Coronary artery (tissue), 2 donors: Measurements from ENCODE around the gene MYLK.

Source experiments
- DNase-seq: peaks from one replicate; pipeline ENCODE4 v3.0.0-alpha.2; 2017; ENCODE audit warnings: low spot score
- H3K27ac ChIP-seq, 2 donors: fragments of 200-600 bp; sonication (generic); one replicate each; pipeline ENCODE4 v1.5.1; 2016 to 2019
- H3K4me3 ChIP-seq: fragments of 200-600 bp; sonication (generic); 2 replicates; pipeline ENCODE4 v1.5.1; 2016; ENCODE audit warnings: mild to moderate bottlenecking, moderate library complexity
- TF ChIP-seq, protein P1 (sequence below): fragments of 200-600 bp; sonication (generic); IDR thresholded peaks from one replicate; pipeline ENCODE4 v1.5.1; 2019; ENCODE audit warnings: antibody characterized with exemption

The MYLK gene

GRCh38 chr3:123597561-123597960 lies 286.6 kb downstream of the MYLK start:
- TF ChIP-seq, protein P1, sequence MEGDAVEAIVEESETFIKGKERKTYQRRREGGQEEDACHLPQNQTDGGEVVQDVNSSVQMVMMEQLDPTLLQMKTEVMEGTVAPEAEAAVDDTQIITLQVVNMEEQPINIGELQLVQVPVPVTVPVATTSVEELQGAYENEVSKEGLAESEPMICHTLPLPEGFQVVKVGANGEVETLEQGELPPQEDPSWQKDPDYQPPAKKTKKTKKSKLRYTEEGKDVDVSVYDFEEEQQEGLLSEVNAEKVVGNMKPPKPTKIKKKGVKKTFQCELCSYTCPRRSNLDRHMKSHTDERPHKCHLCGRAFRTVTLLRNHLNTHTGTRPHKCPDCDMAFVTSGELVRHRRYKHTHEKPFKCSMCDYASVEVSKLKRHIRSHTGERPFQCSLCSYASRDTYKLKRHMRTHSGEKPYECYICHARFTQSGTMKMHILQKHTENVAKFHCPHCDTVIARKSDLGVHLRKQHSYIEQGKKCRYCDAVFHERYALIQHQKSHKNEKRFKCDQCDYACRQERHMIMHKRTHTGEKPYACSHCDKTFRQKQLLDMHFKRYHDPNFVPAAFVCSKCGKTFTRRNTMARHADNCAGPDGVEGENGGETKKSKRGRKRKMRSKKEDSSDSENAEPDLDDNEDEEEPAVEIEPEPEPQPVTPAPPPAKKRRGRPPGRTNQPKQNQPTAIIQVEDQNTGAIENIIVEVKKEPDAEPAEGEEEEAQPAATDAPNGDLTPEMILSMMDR, result no peak
- Histone ChIP-seq H3K4me3 (no peak overlapping the region), H3K27ac (no peak overlapping the region)
- no peak for DNase-seq

DNA sequence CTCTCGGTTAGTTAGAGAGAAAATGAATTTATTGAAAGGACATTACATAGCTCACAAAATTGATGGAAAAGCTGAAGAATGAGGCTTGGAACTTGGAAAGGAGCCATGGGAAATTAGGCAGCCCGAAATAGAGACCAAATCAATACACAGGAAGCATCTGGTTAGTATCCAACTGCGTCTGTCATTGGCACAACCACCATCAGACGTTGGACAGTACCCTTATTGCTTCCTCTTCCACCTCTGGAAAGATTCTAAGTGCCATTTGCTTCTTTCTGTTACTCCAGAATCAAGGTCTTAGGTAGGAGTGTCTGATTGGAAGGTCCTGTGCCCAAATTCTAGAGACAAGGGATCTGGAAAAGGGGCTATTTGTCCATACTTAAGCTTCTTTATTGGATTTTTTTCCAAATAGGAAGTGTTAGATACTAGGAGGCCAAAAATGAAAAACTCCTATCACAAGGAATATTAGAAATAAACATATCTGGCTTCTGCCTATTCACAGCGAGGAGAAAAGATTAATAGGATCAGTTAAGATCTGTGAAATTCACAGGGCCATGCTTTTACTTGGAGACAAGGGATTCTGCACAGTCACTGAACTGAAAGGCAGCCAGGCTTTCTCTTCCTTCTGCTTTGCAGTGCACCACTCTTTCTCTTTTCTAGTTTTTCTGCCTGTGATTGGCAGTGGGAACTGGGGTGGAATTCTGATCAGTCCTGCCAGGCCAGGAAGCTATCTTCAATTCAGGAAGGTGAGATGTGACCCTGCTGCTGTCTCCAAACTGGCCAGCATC lies 288.5 kb downstream of the MYLK start:
- TF ChIP-seq, protein P1, result no peak
- H3K4me3 ChIP-seq, result no peak overlapping the region
- DNase-seq, result no peak
- no peak overlapping the region for H3K27ac ChIP-seq

DNA sequence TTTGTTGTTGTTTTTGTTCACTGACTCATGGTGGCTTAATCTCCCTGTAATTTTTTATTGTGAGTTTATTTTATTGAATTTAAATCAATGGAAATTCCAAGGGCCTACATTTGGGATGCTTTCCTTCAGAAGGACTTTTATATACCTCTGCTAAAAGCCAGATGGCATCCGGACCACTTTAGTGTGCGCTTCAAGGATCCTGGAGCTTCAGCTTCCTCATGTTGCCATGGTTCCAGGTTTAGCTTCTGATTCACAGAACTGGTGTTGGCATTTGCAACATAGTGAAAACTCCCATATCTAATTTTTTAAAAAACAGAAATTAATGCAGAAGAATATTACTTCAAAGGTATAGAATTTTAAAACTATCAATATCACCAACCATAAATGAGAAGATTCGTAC lies 290.8 kb downstream of the MYLK start:
- Histone ChIP-seq H3K27ac (no peak overlapping the region), H3K4me3 (no peak overlapping the region)
- no peak for DNase-seq
- TF ChIP-seq, protein P1, result no peak

DNA sequence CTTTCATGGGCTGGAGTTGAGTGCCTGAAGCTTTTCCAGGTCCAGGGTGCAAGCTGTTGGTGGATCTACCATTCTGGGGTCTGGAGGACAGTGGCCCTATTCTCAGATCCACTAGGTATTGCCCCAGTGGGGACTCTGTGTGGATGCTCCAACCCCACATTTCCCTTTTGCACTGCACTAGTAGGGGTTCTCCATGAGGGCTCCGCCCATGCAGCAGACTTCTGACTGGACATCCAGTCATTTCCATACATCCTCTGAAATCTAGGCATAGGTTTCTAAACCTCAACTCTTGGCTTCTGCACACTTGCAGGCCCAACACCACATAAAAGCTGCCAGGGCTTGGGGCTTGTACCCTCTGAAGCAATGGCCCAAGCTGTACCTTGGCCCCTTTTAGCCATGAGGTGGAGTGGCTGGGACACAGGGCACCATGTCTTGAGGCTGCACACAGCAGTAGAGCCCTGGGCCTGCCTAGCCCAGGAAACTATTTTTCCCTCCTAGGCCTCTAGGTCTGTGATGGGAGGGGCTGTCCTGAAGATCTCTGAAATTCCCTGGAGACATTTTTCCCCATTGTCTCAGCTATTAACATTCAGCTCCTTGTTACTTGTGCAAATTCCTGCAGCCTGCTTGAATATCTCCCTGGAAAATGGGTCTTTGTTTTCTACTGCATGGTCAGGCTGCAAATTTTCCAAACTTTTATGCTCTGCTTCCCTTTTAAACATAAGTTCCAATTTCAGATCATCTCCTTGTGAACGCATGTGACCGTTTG lies 293.3 kb downstream of the MYLK start:
- Histone ChIP-seq H3K4me3 (no peak overlapping the region), H3K27ac (no peak overlapping the region)
- no peak for DNase-seq
- TF ChIP-seq, protein P1, result no peak

GRCh38 chr3:123587401-123587800 lies 296.7 kb downstream of the MYLK start:
- DNase-seq, result no peak
- TF ChIP-seq, protein P1, result no peak
- H3K27ac ChIP-seq, result no peak overlapping the region
- no peak overlapping the region for H3K4me3 ChIP-seq

DNA sequence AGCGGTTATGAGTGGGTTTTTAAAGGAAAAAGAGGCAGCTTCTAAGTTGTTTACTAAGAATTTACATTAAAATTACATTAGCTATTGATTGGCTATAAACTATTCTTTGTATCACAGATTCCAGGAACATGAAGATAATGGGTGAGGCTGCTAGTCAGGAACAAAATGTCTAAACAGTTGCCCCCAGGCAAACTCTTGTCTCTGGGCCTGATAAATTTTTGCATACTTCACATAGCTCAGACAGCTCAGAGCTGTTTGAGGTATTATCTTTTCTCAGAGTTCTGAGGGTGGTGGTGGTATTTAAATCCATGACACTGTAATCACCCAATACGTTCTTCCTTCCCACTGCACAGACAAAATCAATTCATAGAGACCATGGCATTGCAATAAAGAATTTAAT lies 297.2 kb downstream of the MYLK start:
- Histone ChIP-seq H3K4me3 (no peak overlapping the region), H3K27ac (no peak overlapping the region)
- DNase-seq, result no peak

More for the DNA sequence above, 297.2 kb downstream of the MYLK start:
- TF ChIP-seq, protein P1, result no peak
